ENCODE measurements around the gene NKX2-2.

Gene NKX2-2

GRCh38 chr20:21509597-21510371 lies 4.1 kb downstream of the NKX2-2 start:
- Histone ChIP-seq H3K4me1 (ENCODE audit: insufficient read depth, low read length) (peaks cover 27% of the 10 kb centered on the region), H3K4me3 (ENCODE audit: low read length) (peak overlapping the region; percentile 30)

DNA sequence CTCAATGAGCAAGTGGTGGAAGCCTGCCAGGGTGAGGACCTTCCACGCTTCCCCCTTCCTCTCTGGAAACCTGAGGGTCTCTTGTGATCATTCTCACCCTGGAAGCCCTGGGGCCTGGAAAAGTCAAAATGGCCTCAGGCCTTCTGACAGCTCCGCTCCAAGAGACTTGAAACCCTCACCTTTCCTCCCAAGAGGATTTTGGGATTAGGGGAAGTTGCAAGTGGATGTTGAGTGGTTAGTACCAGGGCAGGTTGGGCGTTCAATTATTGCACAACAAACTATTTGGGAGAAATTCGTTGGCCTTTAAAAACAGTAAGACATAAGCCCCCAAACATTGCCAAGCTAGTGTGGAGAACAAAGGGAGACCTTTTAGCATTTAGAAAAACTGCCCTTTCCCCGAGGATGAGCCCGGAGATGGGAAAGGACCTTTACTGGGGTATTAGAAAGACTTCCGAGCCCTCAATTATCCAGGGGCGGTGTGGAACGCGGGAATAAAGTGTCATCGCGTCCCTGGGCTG lies 4.7 kb downstream of the NKX2-2 start:
- Histone ChIP-seq H3K4me3 (ENCODE audit: low read length) (peak overlapping the region; percentile 30), H3K27me3 (ENCODE audit: insufficient read depth, low read length) (peaks cover 86% of the 10 kb centered on the region), H3K36me3 (ENCODE audit: insufficient read depth, low read length) (no peaks in the 10 kb centered on the region), H3K9me3 (ENCODE audit: low read length) (no peaks in the 10 kb centered on the region), H3K4me1 (ENCODE audit: insufficient read depth, low read length) (peaks cover 25% of the 10 kb centered on the region), H2AFZ (ENCODE audit: low read depth, low read length) (no peak overlapping the region)

More at GRCh38 chr20:21509597-21510371, 4.1 kb downstream of the NKX2-2 start:
- Histone ChIP-seq H3K27me3 (ENCODE audit: insufficient read depth, low read length) (peaks cover 79% of the 10 kb centered on the region), H3K9me3 (ENCODE audit: low read length) (no peaks in the 10 kb centered on the region), H3K36me3 (ENCODE audit: insufficient read depth, low read length) (no peaks in the 10 kb centered on the region), H2AFZ (ENCODE audit: low read depth, low read length) (no peak overlapping the region)

GRCh38 chr20:21508230-21509078 lies 5.4 kb downstream of the NKX2-2 start:
- no peaks in the 10 kb centered on the region for H3K9me3 ChIP-seq (ENCODE audit: low read length)
- H3K4me3 ChIP-seq (ENCODE audit: low read length), result peak overlapping the region; percentile 30
- peaks cover 86% of the 10 kb centered on the region for H3K27me3 ChIP-seq (ENCODE audit: insufficient read depth, low read length)
- H3K36me3 ChIP-seq (ENCODE audit: insufficient read depth, low read length), result no peaks in the 10 kb centered on the region
- peaks cover 21% of the 10 kb centered on the region for H3K4me1 ChIP-seq (ENCODE audit: insufficient read depth, low read length)
- no peak overlapping the region for H2AFZ ChIP-seq (ENCODE audit: low read depth, low read length)

GRCh38 chr20:21507400-21508229 lies 6.2 kb downstream of the NKX2-2 start:
- Histone ChIP-seq H3K9me3 (ENCODE audit: low read length) (no peaks in the 10 kb centered on the region), H3K36me3 (ENCODE audit: insufficient read depth, low read length) (no peaks in the 10 kb centered on the region), H3K4me3 (ENCODE audit: low read length) (no peak overlapping the region), H2AFZ (ENCODE audit: low read depth, low read length) (no peak overlapping the region), H3K27me3 (ENCODE audit: insufficient read depth, low read length) (peaks cover 81% of the 10 kb centered on the region), H3K4me1 (ENCODE audit: insufficient read depth, low read length) (peaks cover 18% of the 10 kb centered on the region)

DNA sequence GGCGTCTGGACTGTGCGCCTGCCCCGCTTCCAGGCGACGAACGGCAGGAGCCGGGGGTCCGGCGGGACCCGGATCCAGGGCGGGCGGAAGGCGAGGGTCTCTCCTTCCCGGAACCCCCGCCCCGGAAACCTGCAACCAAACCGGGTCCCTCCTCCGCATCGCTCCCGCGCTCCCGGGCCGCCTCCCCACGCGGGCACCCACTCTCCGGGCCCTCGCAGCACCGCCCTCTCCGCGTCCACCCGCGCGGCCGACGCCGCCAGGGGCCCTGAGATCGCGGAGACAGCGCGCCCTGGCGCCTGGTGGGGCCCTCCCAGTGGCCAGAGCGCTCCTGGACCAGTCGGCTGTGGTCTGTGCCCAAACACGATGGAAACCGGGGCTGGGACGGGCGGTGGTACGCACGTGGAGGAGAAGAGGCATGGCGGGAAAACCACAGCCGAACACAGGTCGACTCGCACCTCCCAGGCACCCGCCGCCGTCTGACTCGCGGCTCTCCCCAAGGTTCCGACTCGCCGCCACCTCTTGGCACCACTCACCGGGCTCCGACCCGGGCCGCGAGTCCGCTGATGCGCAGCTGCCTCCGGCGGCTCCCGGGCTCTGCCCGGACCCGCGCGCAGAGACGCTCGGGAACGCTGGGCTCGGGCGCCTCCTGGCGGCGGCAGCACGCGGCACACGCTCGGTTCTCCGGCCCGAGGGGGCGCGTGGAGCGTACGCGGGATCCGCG lies 7.9 kb downstream of the NKX2-2 start:
- Histone ChIP-seq H3K9me3 (ENCODE audit: low read length) (no peaks in the 10 kb centered on the region), H3K27me3 (ENCODE audit: insufficient read depth, low read length) (peaks cover 68% of the 10 kb centered on the region), H3K4me1 (ENCODE audit: insufficient read depth, low read length) (peaks cover 12% of the 10 kb centered on the region), H2AFZ (ENCODE audit: low read depth, low read length) (peak overlapping the region; percentile 50), H3K4me3 (ENCODE audit: low read length) (peak overlapping the region; percentile 44), H3K36me3 (ENCODE audit: insufficient read depth, low read length) (no peaks in the 10 kb centered on the region)

GRCh38 chr20:21505161-21505809 lies 8.6 kb downstream of the NKX2-2 start:
- peak overlapping the region; percentile 50 for H2AFZ ChIP-seq (ENCODE audit: low read depth, low read length)
- H3K9me3 ChIP-seq (ENCODE audit: low read length), result no peaks in the 10 kb centered on the region
- peaks cover 68% of the 10 kb centered on the region for H3K27me3 ChIP-seq (ENCODE audit: insufficient read depth, low read length)
- no peaks in the 10 kb centered on the region for H3K36me3 ChIP-seq (ENCODE audit: insufficient read depth, low read length)
- H3K4me1 ChIP-seq (ENCODE audit: insufficient read depth, low read length), result peaks cover 9% of the 10 kb centered on the region
- peak overlapping the region; percentile 15 for H3K4me3 ChIP-seq (ENCODE audit: low read length)

- Histone ChIP-seq H3K4me3 (ENCODE audit: low read length) (no peak overlapping the region), H3K4me1 (ENCODE audit: insufficient read depth, low read length) (peaks cover 5% of the 10 kb centered on the region), H3K9me3 (ENCODE audit: low read length) (no peaks in the 10 kb centered on the region), H3K36me3 (ENCODE audit: insufficient read depth, low read length) (no peaks in the 10 kb centered on the region), H3K27me3 (ENCODE audit: insufficient read depth, low read length) (peaks cover 59% of the 10 kb centered on the region), H2AFZ (ENCODE audit: low read depth, low read length) (no peak overlapping the region)
These were observed 9.5 kb downstream of the NKX2-2 start for GRCh38 chr20:21504323-21504722.

- H3K4me3 ChIP-seq (ENCODE audit: low read length), result no peak overlapping the region
- H3K36me3 ChIP-seq (ENCODE audit: insufficient read depth, low read length), result no peaks in the 10 kb centered on the region
- H2AFZ ChIP-seq (ENCODE audit: low read depth, low read length), result no peak overlapping the region
- H3K27me3 ChIP-seq (ENCODE audit: insufficient read depth, low read length), result peaks cover 51% of the 10 kb centered on the region
- peaks cover 5% of the 10 kb centered on the region for H3K4me1 ChIP-seq (ENCODE audit: insufficient read depth, low read length)
- no peaks in the 10 kb centered on the region for H3K9me3 ChIP-seq (ENCODE audit: low read length)
These were observed 10.5 kb downstream of the NKX2-2 start for GRCh38 chr20:21503345-21503744.

- Histone ChIP-seq H2AFZ (ENCODE audit: low read depth, low read length) (no peak overlapping the region), H3K36me3 (ENCODE audit: insufficient read depth, low read length) (no peaks in the 10 kb centered on the region), H3K4me1 (ENCODE audit: insufficient read depth, low read length) (peaks cover 5% of the 10 kb centered on the region), H3K4me3 (ENCODE audit: low read length) (no peak overlapping the region), H3K9me3 (ENCODE audit: low read length) (no peaks in the 10 kb centered on the region), H3K27me3 (ENCODE audit: insufficient read depth, low read length) (peaks cover 31% of the 10 kb centered on the region)
These were observed 12.7 kb downstream of the NKX2-2 start for GRCh38 chr20:21501184-21501583.

- peaks cover 25% of the 10 kb centered on the region for H3K27me3 ChIP-seq (ENCODE audit: insufficient read depth, low read length)
- H3K4me1 ChIP-seq (ENCODE audit: insufficient read depth, low read length), result peaks cover 2% of the 10 kb centered on the region
- H3K36me3 ChIP-seq (ENCODE audit: insufficient read depth, low read length), result no peaks in the 10 kb centered on the region
- H2AFZ ChIP-seq (ENCODE audit: low read depth, low read length), result no peak overlapping the region
- H3K4me3 ChIP-seq (ENCODE audit: low read length), result no peak overlapping the region
- H3K9me3 ChIP-seq (ENCODE audit: low read length), result no peaks in the 10 kb centered on the region
These were observed 13.3 kb downstream of the NKX2-2 start for GRCh38 chr20:21500599-21500998.

DNA sequence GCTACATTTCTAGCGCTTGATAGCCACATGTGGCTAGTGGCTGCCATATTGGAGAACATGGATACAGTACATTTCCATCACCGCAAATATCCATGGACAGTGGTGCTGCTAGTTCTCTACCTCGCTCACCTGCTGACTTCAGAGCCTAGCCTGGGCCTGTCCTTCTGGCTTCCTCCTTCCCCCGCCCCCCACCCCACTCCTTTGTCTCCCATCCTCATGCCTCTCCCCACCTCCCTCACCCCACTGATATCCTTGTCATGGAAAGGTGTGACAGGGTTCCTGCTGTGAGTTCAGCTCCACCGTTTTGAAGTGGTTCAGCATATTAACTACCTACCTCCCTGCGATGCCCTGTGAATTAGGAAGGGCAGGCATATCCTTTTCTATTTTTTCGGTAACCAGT lies 14.2 kb downstream of the NKX2-2 start:
- H3K27me3 ChIP-seq (ENCODE audit: insufficient read depth, low read length), result peaks cover 17% of the 10 kb centered on the region

GRCh38 chr20:21498635-21499034 lies 15.2 kb downstream of the NKX2-2 start:
- peaks cover 12% of the 10 kb centered on the region for H3K27me3 ChIP-seq (ENCODE audit: insufficient read depth, low read length)
- no peaks in the 10 kb centered on the region for H3K9me3 ChIP-seq (ENCODE audit: low read length)
- H3K4me1 ChIP-seq (ENCODE audit: insufficient read depth, low read length), result no peaks in the 10 kb centered on the region
- no peak overlapping the region for H3K4me3 ChIP-seq (ENCODE audit: low read length)
- no peak overlapping the region for H2AFZ ChIP-seq (ENCODE audit: low read depth, low read length)
- no peaks in the 10 kb centered on the region for H3K36me3 ChIP-seq (ENCODE audit: insufficient read depth, low read length)

More for the DNA sequence above, 14.2 kb downstream of the NKX2-2 start:
- no peak overlapping the region for H3K4me3 ChIP-seq (ENCODE audit: low read length)
- H3K9me3 ChIP-seq (ENCODE audit: low read length), result no peaks in the 10 kb centered on the region
- H3K4me1 ChIP-seq (ENCODE audit: insufficient read depth, low read length), result no peaks in the 10 kb centered on the region
- H3K36me3 ChIP-seq (ENCODE audit: insufficient read depth, low read length), result no peaks in the 10 kb centered on the region
- no peak overlapping the region for H2AFZ ChIP-seq (ENCODE audit: low read depth, low read length)
